DMS153 treated with DMSO at 0.1 percent for 48 hours (cell line): ENCODE measurements around the gene JAK3.
"Not testable (repeated sequence)": the region's sequence is repeated elsewhere in the genome, so short reads cannot be mapped to it uniquely, and the experiment has no call there.

Experiments used
- DNase-seq: peaks from one replicate; lab custom pipeline; 2025; ENCODE audit not compliant: unreplicated experiment; lab: John Stamatoyannopoulos, UW

The JAK3 gene

DNA sequence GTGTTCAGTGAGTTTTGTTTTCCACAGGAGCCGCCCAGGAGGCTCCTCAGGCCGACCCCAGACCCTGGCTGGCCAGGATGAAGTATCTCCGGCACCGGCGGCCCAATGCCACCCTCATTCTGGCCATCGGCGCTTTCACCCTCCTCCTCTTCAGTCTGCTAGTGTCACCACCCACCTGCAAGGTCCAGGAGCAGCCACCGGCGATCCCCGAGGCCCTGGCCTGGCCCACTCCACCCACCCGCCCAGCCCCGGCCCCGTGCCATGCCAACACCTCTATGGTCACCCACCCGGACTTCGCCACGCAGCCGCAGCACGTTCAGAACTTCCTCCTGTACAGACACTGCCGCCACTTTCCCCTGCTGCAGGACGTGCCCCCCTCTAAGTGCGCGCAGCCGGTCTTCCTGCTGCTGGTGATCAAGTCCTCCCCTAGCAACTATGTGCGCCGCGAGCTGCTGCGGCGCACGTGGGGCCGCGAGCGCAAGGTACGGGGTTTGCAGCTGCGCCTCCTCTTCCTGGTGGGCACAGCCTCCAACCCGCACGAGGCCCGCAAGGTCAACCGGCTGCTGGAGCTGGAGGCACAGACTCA lies 40.0 kb downstream of the JAK3 start:
- no peak for DNase-seq

DNA sequence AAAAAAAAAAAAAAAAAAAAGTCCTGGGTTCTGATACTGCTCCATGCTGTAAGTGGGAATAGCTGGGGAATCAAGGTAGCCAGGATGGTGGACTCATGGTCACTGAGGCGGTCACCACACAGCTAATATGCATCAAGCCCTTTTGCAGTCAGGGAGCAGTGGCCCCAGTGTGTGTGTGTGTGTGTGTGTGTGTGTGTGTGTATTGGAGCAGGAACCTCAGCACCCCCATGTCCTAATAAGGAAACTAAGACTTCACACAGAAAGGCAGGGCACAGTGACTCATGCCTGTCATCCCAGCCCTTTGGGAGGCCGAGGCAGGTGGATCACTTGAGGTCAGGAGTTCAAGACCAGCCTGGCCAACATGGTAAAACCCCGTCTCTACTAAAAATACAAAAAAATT lies 40.8 kb downstream of the JAK3 start:
- no peak for DNase-seq

DNA sequence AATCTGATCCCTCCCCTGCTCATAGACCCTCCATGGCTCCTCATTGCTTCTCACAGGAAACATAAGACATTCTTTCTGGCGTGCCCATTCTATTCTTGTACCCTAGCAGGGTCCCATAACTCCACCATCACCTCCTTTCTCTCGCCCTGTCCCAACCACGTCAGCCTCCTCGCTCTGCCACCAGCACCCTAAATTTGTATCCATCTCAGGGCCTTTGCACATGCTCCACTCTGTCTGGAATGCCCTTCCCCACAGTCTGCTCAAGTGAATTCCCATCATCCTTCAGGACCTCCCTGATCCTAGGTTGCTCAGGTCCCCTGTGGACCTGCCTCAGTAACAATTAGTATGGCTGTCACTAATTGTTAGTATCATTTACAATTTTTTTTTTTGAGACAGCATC lies 42.4 kb downstream of the JAK3 start:
- DNase-seq: no peak

DNA sequence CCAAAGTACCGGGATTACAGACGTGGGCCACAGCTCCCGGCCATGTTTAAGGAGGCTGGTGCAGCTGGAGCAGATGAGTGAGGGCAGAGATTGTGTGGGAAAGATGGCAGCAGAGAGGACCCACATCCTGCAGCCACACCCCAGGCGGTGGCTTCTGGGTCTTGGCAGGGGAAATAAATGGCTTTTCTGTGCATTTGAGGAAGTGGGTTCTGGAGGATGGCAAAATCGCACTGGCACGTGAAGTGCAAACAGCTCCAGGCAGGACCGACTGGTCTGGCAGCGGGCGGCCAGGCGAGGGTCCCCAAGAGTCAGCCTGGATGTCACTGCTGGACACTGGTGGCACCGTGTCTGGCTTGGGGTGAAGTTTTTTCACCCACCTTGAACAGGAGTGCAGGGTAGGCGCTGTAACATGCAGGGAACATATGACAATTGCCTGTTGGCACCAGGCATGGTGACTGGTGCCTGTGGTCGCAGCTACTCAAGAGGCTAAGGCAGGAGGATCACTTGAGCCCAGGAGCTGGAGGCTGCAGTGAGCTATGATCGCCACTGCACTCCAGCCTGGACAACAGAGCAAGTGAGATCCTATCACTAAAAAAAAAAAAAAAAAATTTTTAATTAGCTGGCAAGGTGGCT lies 44.4 kb downstream of the JAK3 start:
- no peak for DNase-seq

DNA sequence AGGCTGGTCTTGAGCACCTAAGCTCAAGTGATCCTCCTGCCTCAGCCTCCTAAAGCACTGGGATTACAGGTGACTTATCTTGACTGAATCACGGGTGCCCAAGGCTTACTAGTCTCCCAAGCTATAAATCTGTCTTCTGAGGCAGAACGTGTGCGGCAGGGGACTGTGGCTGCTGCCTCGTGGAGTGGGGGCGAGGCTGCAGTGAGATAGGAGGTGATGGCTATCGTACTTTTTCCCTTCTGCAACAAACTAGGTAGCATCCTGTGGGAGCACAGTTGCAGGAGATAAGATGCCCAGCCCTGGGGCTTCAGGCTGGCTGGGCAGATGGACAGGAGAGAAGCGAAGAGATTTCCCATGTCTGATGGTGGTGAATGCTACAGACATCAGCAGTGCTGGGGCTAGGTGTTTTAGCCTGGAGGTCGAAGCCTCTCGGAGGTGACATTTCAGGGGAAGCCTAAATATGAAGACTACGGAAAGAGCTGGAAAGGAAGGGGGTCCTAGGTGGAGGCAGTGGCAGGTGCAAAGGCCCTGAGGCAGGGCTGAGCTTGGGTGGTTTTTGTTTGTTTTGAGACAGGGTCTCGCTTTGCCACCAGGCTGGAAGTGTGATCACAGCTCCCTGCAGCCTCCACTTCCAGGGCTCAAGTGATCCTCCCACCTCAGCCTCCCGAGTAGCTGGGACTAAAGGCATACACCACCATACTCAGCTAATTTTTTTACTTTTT lies 45.5 kb downstream of the JAK3 start:
- no peak for DNase-seq

DNA sequence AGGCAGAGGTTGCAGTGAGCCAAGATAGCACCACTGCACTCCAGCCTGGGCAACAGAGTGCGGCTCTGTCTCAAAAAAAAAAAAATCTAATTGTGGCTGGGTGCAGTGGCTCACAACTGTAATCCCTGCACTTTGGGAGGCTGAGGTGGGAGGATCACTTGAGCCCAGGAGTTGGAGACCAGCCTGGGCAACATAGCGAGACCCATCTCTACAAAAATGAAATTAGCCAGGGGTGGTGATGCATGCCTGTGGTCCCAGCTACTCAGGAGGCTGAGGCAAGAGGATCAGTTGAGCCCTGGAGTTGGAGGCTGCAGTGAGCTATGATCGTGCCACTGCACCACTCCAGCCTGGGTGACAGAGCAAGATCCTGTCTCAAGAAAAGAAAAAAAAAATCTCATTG lies 49.2 kb downstream of the JAK3 start:
- DNase-seq: not testable (repeated sequence)

DNA sequence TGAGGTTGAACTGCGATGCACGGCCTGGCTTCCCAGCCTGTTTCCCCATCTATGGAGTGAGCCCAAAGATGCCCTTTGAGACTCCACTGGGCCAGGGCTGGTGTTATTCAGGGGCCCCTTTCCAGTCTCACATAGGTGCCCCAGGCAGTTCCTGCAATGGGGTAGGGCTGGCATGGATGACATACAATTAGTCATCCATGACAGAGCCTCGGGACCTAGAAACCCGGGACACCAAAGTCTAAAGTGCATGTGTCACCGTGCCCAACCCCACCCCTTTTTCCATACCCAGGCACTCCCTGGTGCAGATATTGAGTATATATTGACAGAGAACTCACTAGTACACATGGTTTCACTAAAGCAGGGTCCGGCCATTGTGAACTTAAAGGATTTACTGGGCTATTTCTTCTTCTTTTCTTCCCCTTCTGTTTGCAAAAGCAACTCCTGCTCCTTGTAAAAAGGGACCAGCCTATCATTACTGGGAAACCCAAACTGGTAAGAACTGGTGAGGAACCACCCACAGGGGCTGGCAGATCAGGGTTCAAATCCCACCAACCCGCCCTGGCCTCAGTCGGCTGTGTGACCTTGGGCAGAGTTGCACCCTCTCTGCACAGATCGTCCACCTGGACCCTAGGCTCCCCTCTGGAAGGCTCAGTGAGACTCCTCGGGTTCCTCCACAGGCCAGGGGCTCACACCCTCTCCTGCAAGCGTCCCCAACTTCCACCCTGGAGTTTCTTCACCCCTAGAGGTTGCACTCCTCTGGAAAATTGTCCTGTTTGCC lies 50.2 kb downstream of the JAK3 start:
- no peak for DNase-seq

DNA sequence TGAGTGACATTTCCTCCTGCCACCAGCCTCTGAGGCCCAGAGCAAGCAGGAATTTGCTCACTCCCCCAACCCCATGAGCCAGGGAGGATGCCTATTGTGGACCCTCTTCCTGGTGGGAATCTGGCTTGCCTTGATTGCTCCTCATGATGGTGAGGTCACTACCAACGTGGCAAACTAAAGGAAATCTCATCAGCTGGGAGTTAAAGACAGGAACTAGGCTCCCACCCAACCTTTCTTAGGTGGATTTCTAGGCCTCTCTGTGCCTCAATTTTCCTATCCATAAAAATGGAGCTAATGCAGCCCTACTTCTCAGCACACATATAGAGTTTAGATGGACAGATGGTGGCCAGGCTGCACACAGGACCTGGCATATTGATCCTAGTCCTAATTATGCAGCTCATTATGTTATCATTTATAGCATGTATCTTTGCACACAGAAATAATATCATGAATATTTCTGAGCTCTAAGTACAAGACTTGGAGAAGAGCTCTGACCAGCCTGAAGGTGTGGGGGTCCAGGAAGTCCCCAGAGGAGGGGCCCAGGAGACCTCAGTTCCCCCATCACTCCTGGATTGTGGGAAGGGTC lies 50.9 kb downstream of the JAK3 start:
- no peak for DNase-seq

DNA sequence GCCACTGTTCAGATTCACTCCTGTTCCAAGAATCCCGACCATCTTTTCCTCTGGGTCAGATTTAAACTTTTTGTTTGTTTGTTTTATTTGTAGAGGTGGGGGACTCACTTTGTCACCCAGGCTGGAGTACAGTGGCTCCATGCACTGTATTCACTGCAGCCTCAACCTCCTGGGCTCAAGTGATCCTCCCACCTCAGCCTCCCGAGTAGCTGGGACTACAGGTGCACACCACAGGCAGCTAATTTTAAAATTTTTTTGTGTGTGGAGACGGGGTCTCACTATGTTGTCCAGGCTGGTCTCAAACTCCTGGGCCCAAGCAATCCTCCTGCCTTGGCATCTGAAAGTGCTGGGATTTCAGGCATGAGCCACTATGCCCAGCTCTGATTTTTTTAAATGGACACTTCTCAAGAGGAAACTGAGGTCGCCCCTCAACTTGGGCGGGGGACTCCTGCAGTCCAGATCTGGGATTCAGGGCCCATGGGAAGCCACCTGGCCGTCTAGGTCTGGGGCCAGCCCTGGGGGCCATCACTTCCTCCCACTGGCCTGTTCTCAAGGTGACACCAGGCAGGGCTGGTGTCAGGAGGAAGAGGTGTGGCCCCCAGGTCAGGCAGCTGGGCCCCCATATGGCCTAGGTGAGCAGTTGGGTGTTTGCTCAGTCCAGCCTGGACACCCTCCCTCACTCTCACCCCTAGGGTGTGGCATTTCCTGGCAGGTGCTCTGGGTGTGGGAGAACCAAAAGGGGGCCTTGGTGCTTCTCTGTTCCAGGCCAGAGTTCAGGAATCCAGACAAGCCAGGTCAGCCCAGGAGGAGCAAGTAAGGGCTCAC lies 51.6 kb downstream of the JAK3 start:
- no peak for DNase-seq

DNA sequence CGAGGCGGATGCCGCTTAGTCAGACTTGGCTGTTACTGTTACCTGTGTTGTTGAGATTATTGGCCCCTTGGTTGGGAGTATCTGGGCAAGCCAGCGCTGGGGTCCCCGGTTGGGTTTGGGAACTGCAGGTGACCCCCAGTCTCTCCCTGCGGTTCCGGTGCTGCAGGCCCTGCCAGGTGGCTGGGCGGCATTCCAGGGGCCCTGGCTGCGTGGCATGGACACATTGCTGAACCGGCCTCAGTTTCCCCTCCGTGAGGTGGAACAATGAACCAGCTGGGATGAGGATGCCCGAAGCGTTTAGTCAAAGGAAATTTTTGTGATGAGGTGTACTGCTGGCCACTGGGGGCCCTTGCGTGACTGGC lies 52.3 kb downstream of the JAK3 start:
- no peak for DNase-seq

DNA sequence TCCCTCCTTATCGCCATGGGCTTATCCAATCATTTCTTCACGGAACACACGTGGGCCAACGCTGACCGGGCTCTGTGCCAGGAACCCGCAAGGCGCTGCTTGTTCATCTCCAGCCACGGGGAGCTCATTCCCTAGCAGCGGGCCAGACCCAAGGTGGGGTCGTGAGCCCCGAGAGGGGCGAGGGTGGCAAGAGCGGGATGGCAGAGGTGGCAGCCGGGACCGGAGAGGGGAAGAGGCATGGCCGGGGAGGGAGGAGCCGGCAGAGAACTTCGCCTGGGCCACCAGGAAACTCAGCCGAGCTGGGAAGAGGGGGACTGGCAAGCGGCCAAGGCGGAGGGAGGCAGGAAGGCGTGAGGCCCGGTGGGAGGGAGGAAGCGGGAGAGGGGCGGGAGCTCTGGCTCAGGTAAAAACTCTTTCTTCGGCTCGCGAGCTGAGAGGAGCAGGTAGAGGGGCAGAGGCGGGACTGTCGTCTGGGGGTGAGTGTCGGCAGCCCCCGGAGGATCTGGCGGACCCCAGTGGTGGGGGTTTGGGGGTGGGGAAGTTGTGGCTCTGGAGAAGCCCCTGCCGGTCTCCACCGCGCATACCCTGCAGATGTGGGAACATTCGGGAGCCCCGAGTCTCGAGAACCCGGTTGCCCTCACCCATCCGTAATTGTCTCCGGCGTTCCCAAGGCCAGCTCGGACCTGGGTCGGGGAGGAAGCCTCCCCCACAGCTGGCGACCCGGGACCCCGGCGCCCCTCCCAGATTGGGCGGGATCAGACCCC lies 52.9 kb downstream of the JAK3 start, which contains the start of gene B3GNT3:
B3GNT3 (plus strand) TSS at position 408 of the 764 bp plus-strand sequence. CDS start 12,670 bp downstream, outside the sequence.
- peak; percentile 40 for DNase-seq

DNA sequence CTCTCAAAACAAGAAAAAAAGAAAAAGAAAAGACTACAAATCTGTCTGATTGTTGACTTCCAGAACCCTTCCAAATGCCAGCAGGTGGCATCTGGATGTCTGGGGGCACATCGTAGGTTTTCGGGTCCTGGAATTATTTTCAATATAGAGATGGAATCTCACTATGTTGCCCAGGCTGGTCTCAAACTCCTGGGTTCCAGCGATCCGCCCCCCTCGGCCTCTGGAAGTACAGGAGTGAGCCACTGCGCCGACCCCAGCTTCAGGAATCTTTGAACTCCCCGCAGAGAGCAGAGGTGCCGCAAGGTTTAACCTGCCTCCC lies 53.4 kb downstream of the JAK3 start:
- no peak for DNase-seq

DNA sequence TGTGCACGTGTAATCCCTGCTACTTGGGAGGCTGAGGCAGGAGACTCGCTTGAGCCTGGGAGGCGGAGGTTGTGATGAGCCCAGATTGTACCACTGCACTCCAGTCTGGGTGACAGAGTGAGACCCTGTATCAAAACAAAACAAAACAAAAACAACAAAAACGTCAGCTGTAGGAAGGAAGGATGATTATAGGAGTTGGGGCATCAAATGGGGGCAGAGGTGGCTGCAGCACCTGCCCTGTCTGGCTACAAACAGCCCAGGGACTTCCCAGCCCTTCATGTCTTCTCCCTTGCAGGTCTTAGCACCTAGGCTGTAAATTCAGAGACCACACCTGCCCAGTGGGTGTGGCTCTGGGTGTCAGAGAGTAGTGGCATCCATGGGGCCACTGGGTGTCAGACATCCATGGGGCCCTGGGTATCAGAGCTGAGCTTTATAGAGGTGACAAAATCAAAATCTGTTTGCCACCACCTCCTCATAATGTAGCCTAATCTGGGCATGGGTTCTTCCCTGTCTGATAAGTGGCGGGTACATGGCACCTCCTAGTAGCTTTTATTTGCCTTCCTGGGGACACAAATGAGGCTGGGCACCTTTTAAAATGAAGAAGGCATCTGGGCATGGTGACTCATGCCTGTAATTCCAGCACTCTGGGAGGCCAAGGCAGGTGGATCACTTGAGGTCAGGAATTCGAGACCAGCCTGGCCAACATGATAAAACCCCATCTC lies 57.6 kb downstream of the JAK3 start:
- DNase-seq: no peak

DNA sequence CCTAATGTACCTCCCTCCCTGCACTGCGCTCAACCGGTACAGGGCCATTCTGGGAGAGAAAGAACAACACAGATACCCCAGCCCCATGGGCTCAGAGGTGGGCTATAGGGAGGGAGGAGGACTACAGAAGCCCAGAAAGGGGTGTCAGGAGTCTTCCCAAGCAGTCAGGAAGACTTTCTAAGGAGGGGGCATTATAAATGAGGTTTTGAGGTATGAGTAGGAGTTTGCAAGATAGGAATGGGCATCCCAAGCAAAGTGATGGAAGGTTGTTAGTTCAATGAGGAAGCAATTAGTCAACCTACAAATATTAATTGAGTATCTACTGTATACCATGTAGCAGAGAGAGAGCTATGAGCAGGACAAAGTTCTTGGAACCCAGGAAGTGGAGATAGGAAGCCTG lies 59.1 kb downstream of the JAK3 start:
- no peak for DNase-seq

DNA sequence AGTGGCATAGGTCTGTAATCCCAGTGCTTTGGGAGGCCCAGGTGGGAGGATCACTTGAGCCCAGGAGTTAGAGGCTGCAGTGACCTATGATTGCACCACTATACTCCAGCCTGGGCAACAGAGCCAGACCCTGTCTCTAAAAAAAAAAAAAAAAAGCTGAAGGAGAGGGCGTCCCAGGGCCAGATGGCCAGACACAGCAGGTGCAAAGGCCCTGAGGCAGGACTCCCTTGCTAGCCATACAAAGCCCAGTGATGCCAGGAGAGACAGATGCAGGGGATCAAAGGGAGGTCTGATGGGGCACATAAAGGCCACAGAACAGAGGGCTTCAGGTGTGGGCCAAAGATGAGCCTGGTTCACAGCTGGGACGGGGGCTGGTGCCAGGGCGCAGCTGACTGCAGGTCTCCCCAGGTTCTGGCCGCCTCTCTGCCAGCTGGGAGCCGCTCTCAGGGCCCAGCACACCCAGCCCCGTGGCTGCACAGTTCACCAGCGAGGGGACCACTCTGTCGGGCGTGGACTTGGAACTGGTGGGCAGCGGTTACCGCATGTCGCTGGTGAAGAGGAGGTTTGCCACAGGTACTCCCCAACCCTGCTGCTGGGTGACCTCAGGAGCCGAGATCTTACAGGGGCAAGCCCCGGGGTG lies 60.4 kb downstream of the JAK3 start:
- no peak for DNase-seq

DNA sequence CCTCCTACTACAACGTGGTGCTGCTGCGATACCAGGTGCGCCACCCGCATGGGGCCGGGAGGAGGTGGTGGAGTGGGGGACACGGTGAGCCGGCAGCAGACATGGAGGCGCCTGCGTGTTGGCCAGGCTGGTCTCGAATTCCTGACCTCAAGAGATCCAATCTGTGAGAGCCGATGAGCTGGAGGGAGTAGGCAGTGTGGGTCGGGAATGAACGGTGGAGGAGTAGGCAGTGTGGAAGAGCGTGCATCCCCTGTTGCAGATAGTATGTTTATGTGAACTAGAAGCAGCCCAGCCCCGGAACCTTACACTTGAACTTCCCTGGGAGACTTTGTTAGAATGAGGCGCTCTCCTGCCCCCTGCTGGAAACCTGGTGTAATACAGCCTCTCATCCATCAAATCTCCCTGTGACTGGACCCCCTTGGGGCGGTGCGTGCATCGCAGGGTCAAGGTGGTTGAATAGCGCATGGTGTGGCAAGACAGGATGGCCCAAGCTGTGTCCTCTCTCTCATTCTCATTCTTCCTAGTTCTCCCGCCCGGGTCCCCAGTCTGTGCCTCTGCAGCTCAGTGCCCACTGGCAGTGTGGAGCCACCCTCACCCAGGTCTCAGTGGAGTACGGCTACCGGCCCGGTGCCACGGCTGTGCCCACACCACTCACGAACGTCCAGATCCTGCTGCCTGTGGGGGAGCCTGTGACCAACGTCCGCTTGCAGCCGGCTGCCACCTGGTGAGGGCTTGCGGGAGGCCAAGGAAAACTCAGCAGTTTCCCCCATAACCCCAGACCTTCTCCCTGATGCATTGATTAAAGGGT lies 63.4 kb downstream of the JAK3 start:
- DNase-seq: peak; percentile 64

DNA sequence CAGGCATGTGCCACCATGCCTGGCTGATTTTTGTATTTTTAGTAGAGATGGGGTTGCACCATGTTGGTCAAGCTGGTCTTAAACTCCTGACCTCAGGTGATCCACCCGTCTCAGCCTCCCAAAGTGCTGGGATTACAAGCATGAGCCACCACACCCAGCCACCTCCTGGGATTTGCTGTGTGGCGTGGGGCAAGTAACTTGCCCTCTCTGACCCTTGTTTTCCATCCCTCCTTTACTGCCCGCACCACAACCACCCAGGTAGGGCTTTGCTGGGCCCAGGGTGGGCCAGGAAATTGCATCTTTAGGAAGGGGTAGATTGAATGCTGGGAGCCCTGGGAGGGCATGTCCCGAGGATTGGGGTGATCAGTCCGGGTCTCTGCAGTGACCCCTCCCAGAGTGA lies 64.1 kb downstream of the JAK3 start:
- DNase-seq: not testable (repeated sequence)

DNA sequence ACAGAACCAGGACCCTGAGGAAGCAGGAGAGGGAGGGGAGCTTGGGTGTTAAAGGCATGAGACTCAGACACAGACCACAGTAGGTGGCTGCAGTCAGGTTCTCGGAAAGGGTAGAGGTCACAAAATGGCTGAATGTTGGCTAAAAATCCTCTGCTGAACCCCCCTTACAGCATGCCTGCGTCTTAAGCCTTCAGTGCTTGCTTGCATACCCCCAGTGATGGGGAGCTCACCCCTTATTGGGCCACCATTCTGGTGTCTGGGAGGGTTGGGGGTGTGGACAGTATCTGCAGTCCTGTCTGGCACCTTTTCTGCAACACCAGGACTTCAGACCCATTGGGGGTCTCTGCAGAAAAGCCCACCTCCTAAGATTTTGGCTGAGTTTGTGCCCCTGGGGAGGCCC lies 67.0 kb downstream of the JAK3 start:
- DNase-seq: no peak
